PC-9 (cell line): Measurements from ENCODE around the gene BFSP1.

Experiments
- EZH2 ChIP-seq: fragments of 200-600 bp; sonication (generic); IDR thresholded peaks from 2 replicates; pipeline ENCODE4 v1.8.0; 2017; ENCODE audit warnings: antibody characterized with exemption, low read depth
- TF ChIP-seq, protein P1 (sequence below): fragments of 200-600 bp; sonication (generic); conservative IDR thresholded peaks from 2 replicates; pipeline ENCODE4 v1.6.1; 2017; ENCODE audit warnings: mixed run types, antibody characterized with exemption, mild to moderate bottlenecking, moderate library complexity

- TF ChIP-seq, protein P1, sequence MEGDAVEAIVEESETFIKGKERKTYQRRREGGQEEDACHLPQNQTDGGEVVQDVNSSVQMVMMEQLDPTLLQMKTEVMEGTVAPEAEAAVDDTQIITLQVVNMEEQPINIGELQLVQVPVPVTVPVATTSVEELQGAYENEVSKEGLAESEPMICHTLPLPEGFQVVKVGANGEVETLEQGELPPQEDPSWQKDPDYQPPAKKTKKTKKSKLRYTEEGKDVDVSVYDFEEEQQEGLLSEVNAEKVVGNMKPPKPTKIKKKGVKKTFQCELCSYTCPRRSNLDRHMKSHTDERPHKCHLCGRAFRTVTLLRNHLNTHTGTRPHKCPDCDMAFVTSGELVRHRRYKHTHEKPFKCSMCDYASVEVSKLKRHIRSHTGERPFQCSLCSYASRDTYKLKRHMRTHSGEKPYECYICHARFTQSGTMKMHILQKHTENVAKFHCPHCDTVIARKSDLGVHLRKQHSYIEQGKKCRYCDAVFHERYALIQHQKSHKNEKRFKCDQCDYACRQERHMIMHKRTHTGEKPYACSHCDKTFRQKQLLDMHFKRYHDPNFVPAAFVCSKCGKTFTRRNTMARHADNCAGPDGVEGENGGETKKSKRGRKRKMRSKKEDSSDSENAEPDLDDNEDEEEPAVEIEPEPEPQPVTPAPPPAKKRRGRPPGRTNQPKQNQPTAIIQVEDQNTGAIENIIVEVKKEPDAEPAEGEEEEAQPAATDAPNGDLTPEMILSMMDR = no peak
- TF ChIP-seq EZH2 = no peak
These were observed 24.1 kb downstream of the BFSP1 start for GRCh38 chr20:17507032-17507431.
